WTC11 (cell line): ENCODE results near the gene TCF7L1. TPM values are rescaled to one million over a fixed set of nuclear protein-coding genes. Genes with fewer than 3 reads are reported as not detected.

ENCODE experiments used
- ATAC-seq: fragments of 200-7000 bp; cut with Tn5 transposase; 2 replicates; pipeline ENCODE4 v1.10.0; 2021; ENCODE audit warnings: mild to moderate bottlenecking, moderate library complexity
- CTCF ChIA-PET: fragments of 300-600 bp; sonication (Branson Sonifier 250); formaldehyde crosslinking; loops from one replicate; lab custom pipeline; 2021; ENCODE audit warnings: antibody characterized with exemption; lab: Charles Lee
- POLR2A ChIA-PET: fragments of 350-600 bp; sonication (Branson Sonifier 250); formaldehyde crosslinking; loops from one replicate; lab custom pipeline; 2021; ENCODE audit warnings: antibody characterized with exemption; lab: Charles Lee
- DNase-seq: peaks from one replicate; pipeline ENCODE4 v3.0.0; 2021; ENCODE audit warnings: low spot score
- H3K27ac Mint-ChIP-seq: 2 replicates; pipeline ENCODE4 v1.8.0; 2021; ENCODE audit warnings: mixed read lengths
- H3K27me3 Mint-ChIP-seq: 2 replicates; pipeline ENCODE4 v1.8.0; 2021; ENCODE audit warnings: low read depth, mild to moderate bottlenecking, moderate library complexity, mixed read lengths
- H3K36me3 Mint-ChIP-seq: 2 replicates; pipeline ENCODE4 v1.8.0; 2021; ENCODE audit warnings: mixed read lengths
- H3K4me1 Mint-ChIP-seq: 2 replicates; pipeline ENCODE4 v1.8.0; 2022; ENCODE audit warnings: mixed read lengths
- H3K4me3 Mint-ChIP-seq: 2 replicates; pipeline ENCODE4 v1.8.0; 2021; ENCODE audit warnings: mild to moderate bottlenecking, moderate library complexity, mixed read lengths
- H3K9me3 Mint-ChIP-seq: 2 replicates; pipeline ENCODE4 v1.8.0; 2021; ENCODE audit warnings: mixed read lengths
- AR ChIP-seq: fragments of 250-450 bp; sonication (Bioruptor Pico); IDR thresholded peaks from 2 replicates; pipeline ENCODE4 v1.9.0; 2021; ENCODE audit warnings: mild to moderate bottlenecking
- ATF2 ChIP-seq: sonication (generic); formaldehyde crosslinking; IDR thresholded peaks from 2 replicates; pipeline ENCODE4 v1.8.1; 2022; ENCODE audit warnings: low read depth, missing genetic modification reagents, borderline replicate concordance
- CBFB ChIP-seq: sonication (generic); formaldehyde crosslinking; IDR thresholded peaks from 2 replicates; pipeline ENCODE4 v1.8.1; 2022; ENCODE audit warnings: mild to moderate bottlenecking, low read depth, missing genetic modification reagents
- FOXJ3 ChIP-seq: sonication (generic); formaldehyde crosslinking; IDR thresholded peaks from 2 replicates; pipeline ENCODE4 v1.9.0; 2021; ENCODE audit warnings: missing genetic modification reagents, mild to moderate bottlenecking, borderline replicate concordance
- FOXK1 ChIP-seq: sonication (generic); formaldehyde crosslinking; IDR thresholded peaks from 2 replicates; pipeline ENCODE4 v1.8.0; 2022; ENCODE audit warnings: mild to moderate bottlenecking, moderate library complexity, missing genetic modification reagents
- GABPB1 ChIP-seq: sonication (generic); formaldehyde crosslinking; IDR thresholded peaks from 2 replicates; pipeline ENCODE4 v1.8.1; 2023; ENCODE audit warnings: mild to moderate bottlenecking, missing genetic modification reagents
- GRHL2 ChIP-seq: fragments of 250-450 bp; sonication (Bioruptor Pico); IDR thresholded peaks from 2 replicates; pipeline ENCODE4 v1.8.0; 2022; ENCODE audit warnings: mild to moderate bottlenecking, moderate library complexity; ENCODE audit not compliant: insufficient replicate concordance, severe bottlenecking
- HMGXB4 ChIP-seq: sonication (generic); formaldehyde crosslinking; IDR thresholded peaks from 2 replicates; pipeline ENCODE4 v1.8.1; 2023; ENCODE audit warnings: mild to moderate bottlenecking, moderate library complexity, missing genetic modification reagents
- IRF1 ChIP-seq: sonication (generic); formaldehyde crosslinking; IDR thresholded peaks from 2 replicates; pipeline ENCODE4 v1.8.0; 2023; ENCODE audit warnings: missing genetic modification reagents
- NR3C1 ChIP-seq: sonication (generic); formaldehyde crosslinking; conservative IDR thresholded peaks from 2 replicates; pipeline ENCODE4 v1.8.1; 2023; ENCODE audit warnings: low read depth, mild to moderate bottlenecking, missing genetic modification reagents
- SMAD3 ChIP-seq: sonication (generic); formaldehyde crosslinking; IDR thresholded peaks from 2 replicates; pipeline ENCODE4 v1.8.0; 2022; ENCODE audit warnings: missing genetic modification reagents, mild to moderate bottlenecking, borderline replicate concordance
- ZNF121 ChIP-seq: sonication (generic); formaldehyde crosslinking; IDR thresholded peaks from 2 replicates; pipeline ENCODE4 v1.8.0; 2023; ENCODE audit warnings: missing genetic modification reagents
- ZNF281 ChIP-seq: sonication (generic); formaldehyde crosslinking; IDR thresholded peaks from 2 replicates; pipeline ENCODE4 v1.8.0; 2023; ENCODE audit warnings: mild to moderate bottlenecking, missing genetic modification reagents
- ZNF317 ChIP-seq: sonication (generic); formaldehyde crosslinking; IDR thresholded peaks from 2 replicates; pipeline ENCODE4 v1.8.1; 2023; ENCODE audit warnings: low read depth, mild to moderate bottlenecking, moderate library complexity, missing genetic modification reagents, borderline replicate concordance
- ZNF512 ChIP-seq: sonication (generic); formaldehyde crosslinking; IDR thresholded peaks from 2 replicates; pipeline ENCODE4 v1.8.1; 2022; ENCODE audit warnings: missing genetic modification reagents, borderline replicate concordance
- total RNA-seq: library from RNA; stranded (reverse); gene quantifications from 3 replicates; pipeline ENCODE4 v1.2.3, GENCODE V29; 2021

The TCF7L1 gene
- total RNA-seq, 1 experiment from 2014 or later = 104 TPM

- ATAC-seq = no peak
- H3K9me3 Mint-ChIP-seq = no peaks in the 10 kb centered on the region
- peaks cover 7% of the 10 kb centered on the region for H3K36me3 Mint-ChIP-seq
- TF ChIP-seq ZNF121 (CRISPR knock-in tag) (peak; percentile 51; the same call in 1 of the 2 replicates), FOXJ3 (CRISPR knock-in tag) (no peak)
- no peak overlapping the region for H3K4me3 Mint-ChIP-seq
- peaks cover 76% of the 10 kb centered on the region for H3K4me1 Mint-ChIP-seq
- ChIA-PET CTCF (interaction anchor here (1.1 to 3.7 kb wide), 4 partner anchors 13 to 140 kb away, joined by 3 to 20 read pairs (median 8); no protein-coding TSS in a partner anchor), POLR2A (interaction anchor here (1.9 kb wide), 1 partner anchor 16 kb away, joined by 5 read pairs; no protein-coding TSS in a partner anchor)
- H3K27ac Mint-ChIP-seq = peak overlapping the region; percentile 25
- no peaks in the 10 kb centered on the region for H3K27me3 Mint-ChIP-seq
- no peak for DNase-seq
Measured at GRCh38 chr2:85272357-85272756, 139.2 kb downstream of the TCF7L1 start.

GRCh38 chr2:85273738-85274731 lies 140.8 kb downstream of the TCF7L1 start:
- peaks cover 84% of the 10 kb centered on the region for H3K4me1 Mint-ChIP-seq
- POLR2A ChIA-PET = interaction anchor here (0.6 to 1.9 kb wide), 2 partner anchors 15 to 18 kb away, joined by 3 to 5 read pairs; no protein-coding TSS in a partner anchor
- TF ChIP-seq GABPB1 (CRISPR knock-in tag) (peak; percentile 69), HMGXB4 (CRISPR knock-in tag) (no peak), IRF1 (CRISPR knock-in tag) (no peak), ZNF281 (CRISPR knock-in tag) (no peak)
- TF ChIP-seq, all 79 proteins: peak for 1
- no peak overlapping the region for H3K4me3 Mint-ChIP-seq
- DNase-seq = no peak
- CTCF ChIA-PET = interaction anchor here (1.2 to 3.7 kb wide), 5 partner anchors 11 to 95 kb away, joined by 4 to 20 read pairs (median 5); no protein-coding TSS in a partner anchor
- H3K9me3 Mint-ChIP-seq = no peaks in the 10 kb centered on the region
- no peaks in the 10 kb centered on the region for H3K27me3 Mint-ChIP-seq
- no peak; the same call in 1 of the 2 replicates for ATAC-seq
- peak overlapping the region; percentile 64; the same call in 1 of the 2 replicates for H3K27ac Mint-ChIP-seq
- H3K36me3 Mint-ChIP-seq = peaks cover 9% of the 10 kb centered on the region

GRCh38 chr2:85275984-85276540 lies 142.9 kb downstream of the TCF7L1 start:
- ATAC-seq = no peak
- no peak for DNase-seq
- POLR2A ChIA-PET = no interaction called here
- CTCF ChIA-PET = interaction anchor here (0.6 to 3.7 kb wide), 4 partner anchors 9 to 185 kb away, joined by 3 to 20 read pairs (median 7); no protein-coding TSS in a partner anchor
- H3K4me1 Mint-ChIP-seq = peaks cover 74% of the 10 kb centered on the region
- no peak overlapping the region for H3K4me3 Mint-ChIP-seq
- H3K9me3 Mint-ChIP-seq = no peaks in the 10 kb centered on the region
- H3K27ac Mint-ChIP-seq = peak overlapping the region; percentile 69
- 0 out of 2 replicates have a peak, but pooled peaks cover 2% of the 10 kb centered on the region for H3K36me3 Mint-ChIP-seq
- H3K27me3 Mint-ChIP-seq = no peaks in the 10 kb centered on the region
- TF ChIP-seq ZNF512 (CRISPR knock-in tag) (no peak), NR3C1 (CRISPR knock-in tag) (no peak), CBFB (CRISPR knock-in tag) (no peak), ZNF317 (CRISPR knock-in tag) (no peak), FOXK1 (CRISPR knock-in tag) (no peak), GRHL2 (CRISPR knock-in tag) (no peak), AR (CRISPR knock-in tag) (no peak), SMAD3 (CRISPR knock-in tag) (no peak), ATF2 (CRISPR knock-in tag) (no peak)
